Activated T-helper 1 cell treated with anti-CD3 and anti-CD28 coated beads, Interleukin-12 subunit alpha, Interleukin-12 subunit beta, Interleukin-2, Interleukin-4 antibody, amounts not matched to agents 30 ng/mL and 10 ng/mL and 1 ng/mL, durations not matched to agents 14 hours and 24 hours and 36 hours (primary cell): ENCODE data around the gene GRID2. TPM values are rescaled to one million over a fixed set of nuclear protein-coding genes. Genes with fewer than 3 reads are reported as not detected.

Experiments
- DNase-seq: peaks from one replicate; pipeline ENCODE4 v3.0.0; 2021; ENCODE audit warnings: low spot score
- H3K27ac Mint-ChIP-seq: one replicate; pipeline ENCODE4 v1.8.0; 2021; ENCODE audit warnings: mild to moderate bottlenecking, mixed read lengths
- H3K27me3 Mint-ChIP-seq: one replicate; pipeline ENCODE4 v1.8.0; 2022; ENCODE audit warnings: mild to moderate bottlenecking, moderate library complexity, mixed read lengths; ENCODE audit not compliant: insufficient read depth
- H3K36me3 Mint-ChIP-seq: one replicate; pipeline ENCODE4 v1.8.0; 2021; ENCODE audit warnings: low read depth, mixed read lengths
- H3K4me1 Mint-ChIP-seq: one replicate; pipeline ENCODE4 v1.8.0; 2021; ENCODE audit warnings: low read depth, mixed read lengths
- H3K4me3 Mint-ChIP-seq: one replicate; pipeline ENCODE4 v1.8.0; 2021; ENCODE audit warnings: mild to moderate bottlenecking, moderate library complexity, mixed read lengths
- H3K9me3 Mint-ChIP-seq: one replicate; pipeline ENCODE4 v1.8.0; 2021; ENCODE audit warnings: mixed read lengths
- intact Hi-C: fragments of 100-400 bp; cut with micrococcal nuclease; formaldehyde crosslinking; loops from one replicate; pipeline ENCODE4 v1.15.1; 2024
- total RNA-seq: library from RNA; stranded (reverse); gene quantifications from 2 replicates; pipeline ENCODE4 v1.2.3, GENCODE V29; 2022

Gene GRID2
- total RNA-seq, 1 donor from 2014 or later = not detected

- Mint-ChIP-seq H3K27ac (no peak overlapping the region), H3K4me3 (no peak overlapping the region), H3K27me3 (no peaks in the 10 kb centered on the region), H3K36me3 (no peaks in the 10 kb centered on the region), H3K9me3 (no peaks in the 10 kb centered on the region), H3K4me1 (no peaks in the 10 kb centered on the region)
- intact Hi-C loops = no loop called here
- no peak for DNase-seq
Observed at GRCh38 chr4:92455329-92455839, 151.6 kb downstream of the GRID2 start.

GRCh38 chr4:92455951-92456350 is 152.2 kb downstream of the GRID2 start:
- Mint-ChIP-seq H3K27me3 (no peaks in the 10 kb centered on the region), H3K9me3 (no peaks in the 10 kb centered on the region), H3K36me3 (no peaks in the 10 kb centered on the region), H3K4me1 (no peaks in the 10 kb centered on the region), H3K27ac (no peak overlapping the region), H3K4me3 (no peak overlapping the region)
- DNase-seq = no peak
- intact Hi-C loops = no loop called here

- no peak overlapping the region for H3K4me3 Mint-ChIP-seq
- no peaks in the 10 kb centered on the region for H3K4me1 Mint-ChIP-seq
- no peak overlapping the region for H3K27ac Mint-ChIP-seq
- intact Hi-C loops = no loop called here
- no peaks in the 10 kb centered on the region for H3K27me3 Mint-ChIP-seq
- no peaks in the 10 kb centered on the region for H3K9me3 Mint-ChIP-seq
- no peak for DNase-seq
- no peaks in the 10 kb centered on the region for H3K36me3 Mint-ChIP-seq
Observed at GRCh38 chr4:92461732-92462131, 158.0 kb downstream of the GRID2 start.

GRCh38 chr4:92477298-92477697 is 173.5 kb downstream of the GRID2 start:
- intact Hi-C loops = no loop called here
- H3K9me3 Mint-ChIP-seq = peaks cover 4% of the 10 kb centered on the region
- H3K27ac Mint-ChIP-seq = no peak overlapping the region
- H3K4me3 Mint-ChIP-seq = no peak overlapping the region
- H3K27me3 Mint-ChIP-seq = no peaks in the 10 kb centered on the region
- H3K4me1 Mint-ChIP-seq = no peaks in the 10 kb centered on the region
- H3K36me3 Mint-ChIP-seq = no peaks in the 10 kb centered on the region
- DNase-seq = no peak

- H3K4me1 Mint-ChIP-seq = no peaks in the 10 kb centered on the region
- intact Hi-C loops = no loop called here
- H3K9me3 Mint-ChIP-seq = no peaks in the 10 kb centered on the region
- no peaks in the 10 kb centered on the region for H3K27me3 Mint-ChIP-seq
- no peak for DNase-seq
- no peak overlapping the region for H3K27ac Mint-ChIP-seq
- H3K4me3 Mint-ChIP-seq = no peak overlapping the region
- no peaks in the 10 kb centered on the region for H3K36me3 Mint-ChIP-seq
Observed at GRCh38 chr4:92483341-92483740, 179.6 kb downstream of the GRID2 start.

- no peaks in the 10 kb centered on the region for H3K9me3 Mint-ChIP-seq
- no peak for DNase-seq
- intact Hi-C loops = no loop called here
- no peaks in the 10 kb centered on the region for H3K4me1 Mint-ChIP-seq
- H3K27ac Mint-ChIP-seq = no peak overlapping the region
- H3K36me3 Mint-ChIP-seq = no peaks in the 10 kb centered on the region
- no peak overlapping the region for H3K4me3 Mint-ChIP-seq
- no peaks in the 10 kb centered on the region for H3K27me3 Mint-ChIP-seq
Observed at GRCh38 chr4:92488496-92488895, 184.7 kb downstream of the GRID2 start.

GRCh38 chr4:92497141-92497540 is 193.4 kb downstream of the GRID2 start:
- Mint-ChIP-seq H3K27ac (no peak overlapping the region), H3K36me3 (no peaks in the 10 kb centered on the region), H3K4me3 (no peak overlapping the region), H3K4me1 (no peaks in the 10 kb centered on the region), H3K9me3 (peaks cover 3% of the 10 kb centered on the region), H3K27me3 (no peaks in the 10 kb centered on the region)
- DNase-seq = no peak
- intact Hi-C loops = no loop called here

GRCh38 chr4:92501456-92501855 is 197.7 kb downstream of the GRID2 start:
- H3K27ac Mint-ChIP-seq = no peak overlapping the region
- no peaks in the 10 kb centered on the region for H3K27me3 Mint-ChIP-seq

GRCh38 chr4:92506933-92507332 is 203.2 kb downstream of the GRID2 start:
- no peak overlapping the region for H3K4me3 Mint-ChIP-seq
- no peak overlapping the region for H3K27ac Mint-ChIP-seq
- no peaks in the 10 kb centered on the region for H3K36me3 Mint-ChIP-seq
- no peak for DNase-seq
- H3K27me3 Mint-ChIP-seq = no peaks in the 10 kb centered on the region
- no peaks in the 10 kb centered on the region for H3K4me1 Mint-ChIP-seq
- no peaks in the 10 kb centered on the region for H3K9me3 Mint-ChIP-seq
- intact Hi-C loops = no loop called here

More at GRCh38 chr4:92501456-92501855, 197.7 kb downstream of the GRID2 start:
- H3K9me3 Mint-ChIP-seq = peaks cover 3% of the 10 kb centered on the region
- H3K4me3 Mint-ChIP-seq = no peak overlapping the region
- H3K4me1 Mint-ChIP-seq = no peaks in the 10 kb centered on the region
- intact Hi-C loops = no loop called here
- H3K36me3 Mint-ChIP-seq = no peaks in the 10 kb centered on the region
- DNase-seq = no peak

GRCh38 chr4:92514627-92515026 is 210.9 kb downstream of the GRID2 start:
- DNase-seq = no peak
- no peak overlapping the region for H3K4me3 Mint-ChIP-seq
- H3K9me3 Mint-ChIP-seq = no peaks in the 10 kb centered on the region
- no peaks in the 10 kb centered on the region for H3K27me3 Mint-ChIP-seq
- H3K4me1 Mint-ChIP-seq = no peaks in the 10 kb centered on the region
- intact Hi-C loops = no loop called here
- no peak overlapping the region for H3K27ac Mint-ChIP-seq
- H3K36me3 Mint-ChIP-seq = no peaks in the 10 kb centered on the region

GRCh38 chr4:92516450-92516849 is 212.7 kb downstream of the GRID2 start:
- Mint-ChIP-seq H3K27ac (no peak overlapping the region), H3K36me3 (no peaks in the 10 kb centered on the region), H3K27me3 (no peaks in the 10 kb centered on the region), H3K4me1 (no peaks in the 10 kb centered on the region), H3K9me3 (no peaks in the 10 kb centered on the region), H3K4me3 (no peak overlapping the region)
- DNase-seq = no peak
- intact Hi-C loops = no loop called here

GRCh38 chr4:92519727-92520126 is 216.0 kb downstream of the GRID2 start:
- Mint-ChIP-seq H3K36me3 (no peaks in the 10 kb centered on the region), H3K9me3 (no peaks in the 10 kb centered on the region), H3K4me1 (no peaks in the 10 kb centered on the region), H3K4me3 (no peak overlapping the region), H3K27me3 (no peaks in the 10 kb centered on the region), H3K27ac (no peak overlapping the region)
- intact Hi-C loops = no loop called here
- DNase-seq = no peak

- Mint-ChIP-seq H3K4me1 (no peaks in the 10 kb centered on the region), H3K27ac (no peak overlapping the region), H3K9me3 (no peaks in the 10 kb centered on the region), H3K36me3 (no peaks in the 10 kb centered on the region), H3K27me3 (no peaks in the 10 kb centered on the region), H3K4me3 (no peak overlapping the region)
- intact Hi-C loops = no loop called here
- DNase-seq = no peak
Observed at GRCh38 chr4:92520563-92520962, 216.8 kb downstream of the GRID2 start.

GRCh38 chr4:92521941-92522340 is 218.2 kb downstream of the GRID2 start:
- DNase-seq = no peak
- no peaks in the 10 kb centered on the region for H3K36me3 Mint-ChIP-seq
- no peaks in the 10 kb centered on the region for H3K27me3 Mint-ChIP-seq
- no peak overlapping the region for H3K4me3 Mint-ChIP-seq
- H3K27ac Mint-ChIP-seq = no peak overlapping the region
- no peaks in the 10 kb centered on the region for H3K9me3 Mint-ChIP-seq
- H3K4me1 Mint-ChIP-seq = no peaks in the 10 kb centered on the region
- intact Hi-C loops = no loop called here
